DLD1 (cell line): Measurements from ENCODE around the gene TRUB2.

Source experiments
- in situ Hi-C: cut with HindIII; loops from 2 replicates; pipeline ENCODE4 v1.10.0; 2017; ENCODE audit warnings: low sequenced_read_pairs

Gene TRUB2

DNA sequence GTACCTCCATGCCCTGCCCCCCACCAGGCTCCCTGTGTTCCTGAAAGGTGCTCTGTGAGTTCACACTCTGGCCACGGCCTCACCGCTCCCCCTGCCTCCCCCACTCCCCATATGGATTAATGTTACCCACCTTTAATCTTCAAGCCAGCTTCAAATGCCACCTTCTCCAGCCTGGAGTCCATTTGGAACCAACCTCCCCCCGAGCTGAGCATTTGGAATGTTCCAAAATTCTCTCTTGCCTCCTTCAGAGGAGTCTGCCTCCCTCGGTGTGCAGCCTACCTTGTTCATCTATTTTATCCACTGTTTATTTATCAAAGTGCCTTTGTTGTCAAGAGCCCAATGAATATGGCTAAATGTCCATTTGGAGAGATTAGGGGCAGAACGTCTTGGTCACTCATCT is 50.7 kb downstream of the TRUB2 start:
- in situ Hi-C loops = no loop called here

DNA sequence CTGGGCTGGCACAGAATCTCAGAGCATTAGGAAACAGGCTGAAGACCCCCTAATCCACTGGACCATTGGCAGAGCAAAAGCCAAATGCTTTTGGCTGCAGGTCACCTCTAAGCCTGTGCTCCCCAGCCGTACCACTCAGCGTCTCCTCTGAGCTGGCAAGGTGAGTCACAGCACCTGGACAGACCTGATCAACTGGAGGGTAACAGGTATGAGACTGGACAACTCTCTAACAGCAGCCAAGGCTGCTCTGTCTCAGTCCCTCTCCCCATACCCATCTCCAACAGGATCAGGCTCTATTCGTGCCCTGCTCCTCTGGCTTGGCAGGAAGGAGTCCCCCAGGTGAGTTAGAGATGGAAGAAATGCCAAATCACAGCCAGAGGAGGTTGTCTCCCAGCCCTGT is 51.1 kb downstream of the TRUB2 start:
- in situ Hi-C loops = no loop called here

DNA sequence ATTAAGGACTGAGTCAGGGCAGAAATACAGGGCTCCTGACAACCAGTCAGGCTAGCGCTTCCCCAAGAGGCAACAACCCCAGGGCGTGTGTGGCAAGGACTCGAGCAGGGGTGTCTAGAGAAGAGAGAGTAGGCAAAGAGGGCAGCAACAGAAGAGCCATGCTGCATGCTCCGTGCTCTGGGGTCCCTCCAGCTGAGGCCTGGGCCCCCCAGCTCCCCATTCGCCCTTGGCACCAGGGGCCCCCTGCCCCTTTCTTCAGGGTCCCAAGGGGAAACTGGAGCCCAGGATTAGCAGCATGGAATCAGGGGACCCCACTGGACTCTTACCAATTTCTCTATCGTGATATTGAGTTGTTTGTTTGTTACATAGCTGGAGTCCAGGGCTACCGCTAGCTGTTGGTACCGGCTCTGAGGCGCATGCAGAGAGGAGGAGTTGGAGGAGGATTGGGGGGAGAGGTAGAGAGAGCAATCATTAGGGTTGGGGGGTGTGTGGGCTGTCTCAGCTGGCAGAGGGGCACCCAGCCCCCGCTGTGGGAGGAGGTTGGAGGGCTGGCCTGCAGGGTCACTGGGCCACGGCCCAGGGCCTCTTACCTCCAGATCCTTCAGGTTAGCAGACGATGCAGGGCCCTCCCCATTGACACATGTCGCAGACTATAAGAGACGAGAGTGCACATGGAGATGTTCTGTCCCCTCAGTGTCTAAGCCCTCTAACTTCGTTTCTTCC is 55.2 kb downstream of the TRUB2 start:
- in situ Hi-C loops = no loop called here

DNA sequence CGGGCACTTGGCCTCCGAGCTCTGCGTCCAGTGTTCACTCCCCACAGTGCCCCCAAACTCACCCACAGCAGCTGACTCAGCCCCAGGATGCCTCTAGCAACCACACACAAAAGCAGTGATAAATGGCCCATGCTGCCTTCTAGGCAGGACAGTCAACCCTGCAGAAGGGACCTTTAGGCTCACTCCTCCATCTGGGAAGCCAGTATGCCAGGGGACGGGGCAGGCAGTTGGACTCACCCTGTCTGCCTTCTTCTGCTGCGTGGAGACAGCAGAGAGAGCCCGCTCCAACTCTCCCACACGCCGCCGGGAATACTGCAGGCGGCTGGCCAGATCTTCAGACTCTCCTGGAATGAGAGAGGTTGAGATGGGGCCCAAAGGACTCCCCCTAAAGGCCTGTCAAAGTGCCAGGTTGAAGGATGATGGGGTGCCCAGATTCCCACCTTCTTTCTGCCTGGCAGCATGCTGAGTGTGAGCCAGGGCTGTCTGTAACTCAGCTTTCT is 56.8 kb downstream of the TRUB2 start:
- in situ Hi-C loops = no loop called here

DNA sequence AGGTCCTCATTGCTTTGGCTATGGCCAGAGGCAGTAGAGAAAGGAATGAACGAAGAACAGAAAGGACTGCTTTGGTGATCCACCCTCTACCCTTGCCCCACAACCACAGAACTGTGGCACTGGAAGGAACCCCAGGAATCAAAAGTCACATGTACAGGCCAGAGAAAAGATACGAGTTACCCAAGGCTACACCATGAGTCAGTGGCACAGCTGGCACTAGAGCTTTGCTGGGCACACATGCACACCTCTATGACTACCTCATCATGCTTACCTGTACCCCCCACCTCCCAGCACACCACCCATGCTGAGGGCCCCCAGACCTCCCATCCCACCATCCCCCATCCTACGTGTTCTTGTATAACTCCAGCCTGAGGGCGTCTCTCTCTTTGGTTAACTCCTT is 59.6 kb downstream of the TRUB2 start:
- in situ Hi-C loops = no loop called here

DNA sequence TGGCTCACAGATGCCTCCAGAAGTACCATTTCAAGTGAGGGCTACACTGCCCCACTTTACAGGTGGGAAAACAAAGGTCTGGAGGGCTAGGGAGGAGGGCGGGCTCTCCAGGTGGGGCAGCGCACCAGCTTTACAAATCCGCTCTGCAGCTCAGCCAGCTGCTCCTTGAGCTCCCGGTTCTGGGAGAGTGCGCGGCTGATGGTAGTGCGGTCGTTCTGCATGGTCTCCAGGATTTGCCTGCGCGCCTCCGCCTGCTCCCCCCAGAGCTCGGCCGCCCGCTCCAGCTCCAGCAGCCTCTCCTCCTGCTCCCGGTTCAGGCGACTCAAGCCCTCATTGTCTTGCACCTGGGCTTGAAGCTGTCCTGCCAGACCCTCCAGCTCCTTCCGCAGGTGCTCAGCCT is 61.9 kb downstream of the TRUB2 start:
- in situ Hi-C loops = no loop called here

DNA sequence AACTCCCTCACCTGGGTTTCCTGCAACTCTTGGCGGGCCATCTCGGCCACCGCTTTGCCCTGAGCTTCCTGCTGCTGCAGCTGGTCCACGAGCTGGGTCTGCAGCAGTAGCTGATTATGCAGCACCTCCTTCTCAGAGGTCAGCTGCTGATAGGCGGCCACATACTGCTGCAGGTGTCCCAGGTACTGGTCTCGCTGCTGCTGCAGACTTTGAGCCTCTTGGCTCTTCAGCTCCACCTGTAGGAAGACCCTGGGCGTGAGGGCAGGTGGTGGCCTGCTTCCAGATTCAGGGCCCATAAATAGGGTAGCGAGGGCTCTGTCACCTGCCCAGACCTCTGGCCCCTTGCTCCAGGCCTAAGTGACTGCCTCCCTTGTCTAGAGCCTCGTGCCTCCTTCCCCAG is 63.1 kb downstream of the TRUB2 start:
- in situ Hi-C loops = no loop called here

DNA sequence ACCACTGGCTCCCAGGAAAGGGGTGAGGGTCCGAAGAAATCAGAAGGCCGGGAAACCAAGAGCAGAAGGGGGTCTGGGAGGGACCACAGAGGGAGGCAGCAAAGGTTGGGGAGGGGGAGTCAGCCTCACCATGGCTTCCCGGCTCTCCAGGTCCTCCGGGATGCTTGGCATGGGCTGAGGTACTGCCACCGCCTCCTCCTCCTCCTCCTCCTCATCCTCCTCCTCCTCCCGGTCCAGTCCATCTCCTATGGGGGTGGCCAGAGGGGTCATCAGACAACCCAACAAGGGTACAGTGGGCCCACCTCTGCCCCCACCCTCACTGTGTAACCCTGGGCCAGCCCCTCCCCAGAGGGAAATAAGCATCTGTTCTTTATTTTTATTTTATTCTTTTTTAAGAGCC is 63.9 kb downstream of the TRUB2 start:
- in situ Hi-C loops = no loop called here

DNA sequence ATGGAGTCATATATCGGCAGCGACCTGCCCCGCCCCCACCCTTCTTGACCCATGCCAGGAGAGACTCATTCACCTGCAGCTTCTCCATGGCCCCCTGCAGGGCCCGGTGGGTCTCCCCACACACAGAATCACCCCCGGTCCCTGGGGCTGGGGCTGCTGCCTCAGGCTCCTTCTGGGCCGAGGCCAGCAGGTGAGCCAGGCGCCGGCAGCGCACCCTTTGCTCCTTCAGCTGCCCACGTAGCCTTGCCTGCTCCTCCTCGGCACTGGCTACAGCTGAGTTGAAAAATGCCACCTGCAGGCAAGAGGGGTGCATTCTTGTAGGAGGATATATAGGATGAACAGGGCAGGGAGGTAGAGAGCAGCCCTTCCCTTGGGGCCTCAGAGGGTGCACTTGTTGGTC is 64.3 kb downstream of the TRUB2 start:
- in situ Hi-C loops = no loop called here

DNA sequence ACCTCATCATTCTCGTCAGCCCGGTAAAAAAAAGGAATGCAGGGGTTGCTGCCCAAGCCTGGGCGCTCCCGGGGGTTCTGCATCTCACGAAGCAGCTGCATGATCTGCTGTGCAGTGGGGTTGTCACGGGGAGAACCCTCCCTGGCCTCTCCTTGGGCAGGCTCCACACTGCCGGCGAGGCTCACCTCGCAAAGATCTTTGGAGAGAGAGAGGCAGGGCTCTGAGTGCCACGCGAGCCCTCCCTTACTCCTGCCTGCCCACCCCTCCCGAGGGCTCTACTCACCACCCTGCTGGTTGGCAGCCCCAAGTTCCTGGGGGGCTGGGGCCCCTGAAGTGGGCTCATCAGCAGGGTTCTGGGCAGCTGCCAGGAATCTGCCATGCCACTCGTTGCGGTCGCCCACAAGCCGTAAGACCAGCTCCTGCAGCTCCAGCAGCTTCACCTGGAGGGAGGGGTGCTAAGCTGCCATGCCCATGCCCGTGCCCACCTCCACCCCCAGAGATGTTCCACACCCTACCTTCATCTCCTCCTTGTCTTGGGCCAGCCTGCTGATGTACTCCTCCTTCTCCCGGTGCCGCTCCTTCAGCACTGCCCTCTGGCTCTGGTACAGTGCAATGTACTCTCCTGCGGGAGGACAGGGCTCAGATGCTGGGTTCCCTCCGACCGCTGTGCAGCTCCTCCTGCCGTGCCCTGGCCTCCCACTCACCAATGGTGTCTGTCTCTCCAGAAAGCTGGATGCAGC is 65.0 kb downstream of the TRUB2 start:
- in situ Hi-C loops = no loop called here
